HepG2 (cell line): ENCODE results near the gene TBC1D24. TPM values are rescaled to one million over a fixed set of nuclear protein-coding genes. Genes with fewer than 3 reads are reported as not detected.
A peak's percentile ranks its signal among the peaks of the same experiment; 100 is the strongest.

Source experiments
- HDAC1 ChIP-seq: sonication (generic); formaldehyde crosslinking; IDR thresholded peaks from 2 replicates; pipeline ENCODE4 v1.5.1; 2020; ENCODE audit warnings: mild to moderate bottlenecking, missing genetic modification reagents
- RFX3 ChIP-seq: IDR thresholded peaks from 2 replicates; pipeline ENCODE4 v1.6.1; 2016; ENCODE audit warnings: missing biosample characterization, missing genetic modification reagents
- RNF219 ChIP-seq: sonication (generic); formaldehyde crosslinking; IDR thresholded peaks from 2 replicates; pipeline ENCODE4 v1.5.0; 2020; ENCODE audit warnings: mild to moderate bottlenecking, missing genetic modification reagents
- STAG1 ChIP-seq: sonication (generic); formaldehyde crosslinking; IDR thresholded peaks from 2 replicates; pipeline ENCODE4 v1.4.0; 2020; ENCODE audit warnings: missing genetic modification reagents
- ZNF326 ChIP-seq: sonication (generic); formaldehyde crosslinking; IDR thresholded peaks from 2 replicates; pipeline ENCODE4 v1.4.0; 2020; ENCODE audit warnings: missing genetic modification reagents, borderline replicate concordance
- ZNF350 ChIP-seq: sonication (generic); formaldehyde crosslinking; IDR thresholded peaks from 2 replicates; pipeline ENCODE4 v1.4.0; 2020; ENCODE audit warnings: mild to moderate bottlenecking, low read depth, missing genetic modification reagents, borderline replicate concordance
- ZNF543 ChIP-seq: sonication (generic); formaldehyde crosslinking; IDR thresholded peaks from 2 replicates; pipeline ENCODE4 v1.4.0; 2020; ENCODE audit warnings: mild to moderate bottlenecking, missing genetic modification reagents
- ZNF564 ChIP-seq: sonication (generic); formaldehyde crosslinking; IDR thresholded peaks from 2 replicates; pipeline ENCODE4 v1.8.1; 2023; ENCODE audit warnings: mild to moderate bottlenecking, missing genetic modification reagents
- ZNF605 ChIP-seq: sonication (generic); formaldehyde crosslinking; IDR thresholded peaks from 2 replicates; pipeline ENCODE4 v1.8.0; 2022; ENCODE audit warnings: mild to moderate bottlenecking, missing genetic modification reagents
- ZNF616 ChIP-seq: sonication (generic); formaldehyde crosslinking; IDR thresholded peaks from 2 replicates; pipeline ENCODE4 v1.5.0; 2020; ENCODE audit warnings: low read depth, mild to moderate bottlenecking, missing genetic modification reagents
- ZNF674 ChIP-seq: sonication (generic); formaldehyde crosslinking; IDR thresholded peaks from 2 replicates; pipeline ENCODE4 v1.5.0; 2020; ENCODE audit warnings: low read depth, mild to moderate bottlenecking, missing genetic modification reagents
- ZNF782 ChIP-seq: sonication (generic); formaldehyde crosslinking; IDR thresholded peaks from 2 replicates; pipeline ENCODE4 v1.4.0; 2020; ENCODE audit warnings: missing genetic modification reagents, mild to moderate bottlenecking, borderline replicate concordance
- polyA plus RNA-seq, 8 experiments: library from polyadenylated mRNA; depleted of rRNA in 3 of 8; stranded (reverse) in 7 of 8; unstranded in 1 of 8; fragments of >200 nt; fragmentation: Illumina TruSeq in 4 of 8; extraction: Trizol in 4 of 8; gene quantifications; 2 replicates each; pipeline versions ENCODE4 v1.2.1 to v1.2.3, GENCODE V29; 2011 to 2016; ENCODE audit warnings: low read depth in 4 of 8, missing spikeins in 1 of 8, mixed read lengths in 1 of 8; ENCODE audit not compliant: insufficient read depth in 1 of 8
- total RNA-seq, 5 experiments: library from RNA; depleted of rRNA; stranded (reverse); fragments of >200 nt; fragmentation: Illumina TruSeq; extraction: Trizol; gene quantifications; 2 replicates each; pipeline ENCODE4 v1.2.3, GENCODE V29; 2016; ENCODE audit warnings: low read depth in 1 of 5
- TF ChIP-seq, protein P1 (sequence below), 2 experiments: sonication (generic) in 1 of 2; formaldehyde crosslinking in 1 of 2; IDR thresholded peaks; 2 replicates each; pipeline versions ENCODE4 v1.4.0 to v1.6.1; 2018 to 2020; ENCODE audit warnings: missing genetic modification reagents in 2 of 2, borderline replicate concordance in 1 of 2, low read depth in 1 of 2, mild to moderate bottlenecking in 1 of 2, missing biosample characterization in 1 of 2
- TF ChIP-seq, protein P2 (sequence below): IDR thresholded peaks from 2 replicates; pipeline ENCODE4 v1.6.1; 2012; ENCODE audit warnings: inconsistent platforms
- TF ChIP-seq, protein P3 (sequence below), 2 experiments: fragments of 450-650 bp in 1 of 2; sonication (generic) in 1 of 2; formaldehyde crosslinking in 1 of 2; IDR thresholded peaks; 2 replicates each; pipeline versions ENCODE4 v1.6.1 to v1.8.0; 2016 to 2022; ENCODE audit warnings: antibody characterized with exemption in 1 of 2, mild to moderate bottlenecking in 1 of 2, missing genetic modification reagents in 1 of 2

The TBC1D24 gene
- total and polyA plus RNA-seq, 2 of the 13 experiments (the other 11 are each of a cell fraction or from before 2014, with no cell fraction given), result 7.7 to 13.7 TPM

- TF ChIP-seq RNF219 (CRISPR knock-in tag) (no peak), ZNF350 (CRISPR knock-in tag) (no peak; the same call in 1 of the 2 replicates), ZNF564 (CRISPR knock-in tag) (no peak), HDAC1 (peak; percentile 81), ZNF616 (CRISPR knock-in tag) (no peak), ZNF543 (no peak), STAG1 (CRISPR knock-in tag) (peak; percentile 41), ZNF782 (CRISPR knock-in tag) (0 out of 2 replicates have a peak, but pooled peaks have one; percentile 41), ZNF326 (CRISPR knock-in tag) (no peak), RFX3 (CRISPR knock-in tag) (no peak), ZNF674 (CRISPR knock-in tag) (peak; percentile 74; the same call in 1 of the 2 replicates), ZNF605 (CRISPR knock-in tag) (peak; percentile 69)
- TF ChIP-seq, protein P1, sequence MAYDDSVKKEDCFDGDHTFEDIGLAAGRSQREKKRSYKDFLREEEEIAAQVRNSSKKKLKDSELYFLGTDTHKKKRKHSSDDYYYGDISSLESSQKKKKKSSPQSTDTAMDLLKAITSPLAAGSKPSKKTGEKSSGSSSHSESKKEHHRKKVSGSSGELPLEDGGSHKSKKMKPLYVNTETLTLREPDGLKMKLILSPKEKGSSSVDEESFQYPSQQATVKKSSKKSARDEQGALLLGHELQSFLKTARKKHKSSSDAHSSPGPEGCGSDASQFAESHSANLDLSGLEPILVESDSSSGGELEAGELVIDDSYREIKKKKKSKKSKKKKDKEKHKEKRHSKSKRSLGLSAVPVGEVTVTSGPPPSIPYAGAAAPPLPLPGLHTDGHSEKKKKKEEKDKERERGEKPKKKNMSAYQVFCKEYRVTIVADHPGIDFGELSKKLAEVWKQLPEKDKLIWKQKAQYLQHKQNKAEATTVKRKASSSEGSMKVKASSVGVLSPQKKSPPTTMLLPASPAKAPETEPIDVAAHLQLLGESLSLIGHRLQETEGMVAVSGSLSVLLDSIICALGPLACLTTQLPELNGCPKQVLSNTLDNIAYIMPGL (CRISPR knock-in tag; IDR thresholded peaks at IDR 0.05; ENCODE audit: borderline replicate concordance in 1 of 2, low read depth in 1 of 2), result peak in 1 of 2 experiments; percentile 30; a peak in 1 of 4 replicates
- TF ChIP-seq, protein P2, sequence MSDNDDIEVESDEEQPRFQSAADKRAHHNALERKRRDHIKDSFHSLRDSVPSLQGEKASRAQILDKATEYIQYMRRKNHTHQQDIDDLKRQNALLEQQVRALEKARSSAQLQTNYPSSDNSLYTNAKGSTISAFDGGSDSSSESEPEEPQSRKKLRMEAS, result peak; percentile 27; the same call in 1 of the 2 replicates
- TF ChIP-seq, protein P3, sequence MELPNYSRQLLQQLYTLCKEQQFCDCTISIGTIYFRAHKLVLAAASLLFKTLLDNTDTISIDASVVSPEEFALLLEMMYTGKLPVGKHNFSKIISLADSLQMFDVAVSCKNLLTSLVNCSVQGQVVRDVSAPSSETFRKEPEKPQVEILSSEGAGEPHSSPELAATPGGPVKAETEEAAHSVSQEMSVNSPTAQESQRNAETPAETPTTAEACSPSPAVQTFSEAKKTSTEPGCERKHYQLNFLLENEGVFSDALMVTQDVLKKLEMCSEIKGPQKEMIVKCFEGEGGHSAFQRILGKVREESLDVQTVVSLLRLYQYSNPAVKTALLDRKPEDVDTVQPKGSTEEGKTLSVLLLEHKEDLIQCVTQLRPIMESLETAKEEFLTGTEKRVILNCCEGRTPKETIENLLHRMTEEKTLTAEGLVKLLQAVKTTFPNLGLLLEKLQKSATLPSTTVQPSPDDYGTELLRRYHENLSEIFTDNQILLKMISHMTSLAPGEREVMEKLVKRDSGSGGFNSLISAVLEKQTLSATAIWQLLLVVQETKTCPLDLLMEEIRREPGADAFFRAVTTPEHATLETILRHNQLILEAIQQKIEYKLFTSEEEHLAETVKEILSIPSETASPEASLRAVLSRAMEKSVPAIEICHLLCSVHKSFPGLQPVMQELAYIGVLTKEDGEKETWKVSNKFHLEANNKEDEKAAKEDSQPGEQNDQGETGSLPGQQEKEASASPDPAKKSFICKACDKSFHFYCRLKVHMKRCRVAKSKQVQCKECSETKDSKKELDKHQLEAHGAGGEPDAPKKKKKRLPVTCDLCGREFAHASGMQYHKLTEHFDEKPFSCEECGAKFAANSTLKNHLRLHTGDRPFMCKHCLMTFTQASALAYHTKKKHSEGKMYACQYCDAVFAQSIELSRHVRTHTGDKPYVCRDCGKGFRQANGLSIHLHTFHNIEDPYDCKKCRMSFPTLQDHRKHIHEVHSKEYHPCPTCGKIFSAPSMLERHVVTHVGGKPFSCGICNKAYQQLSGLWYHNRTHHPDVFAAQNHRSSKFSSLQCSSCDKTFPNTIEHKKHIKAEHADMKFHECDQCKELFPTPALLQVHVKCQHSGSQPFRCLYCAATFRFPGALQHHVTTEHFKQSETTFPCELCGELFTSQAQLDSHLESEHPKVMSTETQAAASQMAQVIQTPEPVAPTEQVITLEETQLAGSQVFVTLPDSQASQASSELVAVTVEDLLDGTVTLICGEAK (IDR thresholded peaks at IDR 0.05), result no peak
- TF ChIP-seq, protein P3 (CRISPR knock-in tag; IDR thresholded peaks at IDR 0.05), result no peak
Measured at GRCh38 chr16:2512735-2513404, 37.9 kb downstream of the TBC1D24 start (continued).
